ENCODE results near the gene RRP15.

RRP15 gene

GRCh38 chr1:218344814-218345672, 60.0 kb downstream of the RRP15 start, which contains the start of gene TGFB2:
TSS of gene TGFB2 (plus strand) at chr1:218345336. CDS start at chr1:218346702, 1,366 bp downstream.
- no peak for DNase-seq

DNA sequence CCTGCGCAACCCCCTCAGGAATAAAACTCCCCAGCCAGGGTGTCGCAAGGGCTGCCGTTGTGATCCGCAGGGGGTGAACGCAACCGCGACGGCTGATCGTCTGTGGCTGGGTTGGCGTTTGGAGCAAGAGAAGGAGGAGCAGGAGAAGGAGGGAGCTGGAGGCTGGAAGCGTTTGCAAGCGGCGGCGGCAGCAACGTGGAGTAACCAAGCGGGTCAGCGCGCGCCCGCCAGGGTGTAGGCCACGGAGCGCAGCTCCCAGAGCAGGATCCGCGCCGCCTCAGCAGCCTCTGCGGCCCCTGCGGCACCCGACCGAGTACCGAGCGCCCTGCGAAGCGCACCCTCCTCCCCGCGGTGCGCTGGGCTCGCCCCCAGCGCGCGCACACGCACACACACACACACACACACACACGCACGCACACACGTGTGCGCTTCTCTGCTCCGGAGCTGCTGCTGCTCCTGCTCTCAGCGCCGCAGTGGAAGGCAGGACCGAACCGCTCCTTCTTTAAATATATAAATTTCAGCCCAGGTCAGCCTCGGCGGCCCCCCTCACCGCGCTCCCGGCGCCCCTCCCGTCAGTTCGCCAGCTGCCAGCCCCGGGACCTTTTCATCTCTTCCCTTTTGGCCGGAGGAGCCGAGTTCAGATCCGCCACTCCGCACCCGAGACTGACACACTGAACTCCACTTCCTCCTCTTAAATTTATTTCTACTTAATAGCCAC, 60.7 kb downstream of the RRP15 start:
- no peak for DNase-seq

- DNase-seq, result no peak
Measured at GRCh38 chr1:218346391-218347204, 61.5 kb downstream of the RRP15 start.

DNA sequence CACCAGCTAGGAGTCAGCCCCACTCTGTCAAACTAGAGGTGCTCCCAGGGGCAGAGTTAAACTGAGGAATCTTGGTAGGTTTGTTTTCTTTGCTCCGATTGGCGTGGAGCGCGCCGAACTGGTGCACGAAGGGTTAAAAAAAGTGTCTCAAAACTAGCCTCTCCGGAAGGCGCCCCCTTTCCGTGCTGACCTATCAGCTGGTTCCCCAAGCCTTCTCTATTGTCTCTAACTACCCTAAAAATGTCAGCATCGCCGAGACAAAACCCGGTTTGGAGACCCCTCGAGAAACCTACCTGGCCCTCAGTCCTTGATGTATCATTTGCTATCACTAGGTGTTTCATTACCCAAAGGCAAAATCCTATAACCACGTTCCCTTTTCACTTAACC, 62.2 kb downstream of the RRP15 start:
- no peak for DNase-seq

DNA sequence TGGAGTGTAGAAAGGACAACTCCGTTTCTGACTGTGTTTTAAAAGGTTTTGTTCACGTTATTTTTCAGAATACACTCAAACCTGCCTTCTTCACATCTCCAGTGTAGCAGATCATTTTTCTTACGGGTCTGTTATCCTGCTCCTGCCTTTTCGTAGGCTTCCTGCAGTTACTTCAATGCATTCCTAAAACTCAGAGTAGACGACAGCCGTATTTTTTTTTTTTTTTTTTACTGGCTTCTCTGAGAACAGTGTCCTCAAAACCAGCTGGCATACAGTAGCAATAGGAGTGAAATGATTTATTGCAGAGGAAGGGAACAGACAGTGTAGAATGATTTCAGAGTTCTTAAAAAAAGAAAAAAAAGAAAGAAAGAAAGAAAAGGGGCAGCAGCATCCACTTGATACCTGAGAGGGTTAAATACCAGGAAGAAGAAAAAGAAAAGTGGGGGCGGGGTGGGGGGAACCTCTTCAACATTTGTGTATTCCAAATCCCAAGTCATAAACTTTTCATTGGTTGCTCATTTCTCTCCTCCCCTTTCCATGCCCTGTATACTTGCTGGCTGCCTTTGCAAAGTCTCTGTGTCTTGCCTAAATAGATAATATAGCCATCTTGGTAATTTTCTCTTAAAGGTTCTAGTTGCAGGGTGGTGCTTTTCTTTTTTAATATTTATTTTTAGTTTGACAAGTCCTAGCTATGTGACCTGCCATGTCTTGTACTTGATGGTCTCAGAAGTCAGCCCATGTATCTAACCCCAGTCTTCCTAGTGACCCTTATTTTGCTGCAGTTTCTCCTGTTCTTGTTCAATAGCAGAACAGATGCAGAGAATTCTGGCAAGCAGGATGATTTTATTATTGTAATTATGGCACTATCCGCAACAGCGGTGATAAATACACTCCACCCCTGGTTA, 62.9 kb downstream of the RRP15 start:
- DNase-seq, result no peak

- no peak for DNase-seq
Measured at GRCh38 chr1:218348628-218349071, 63.6 kb downstream of the RRP15 start.

GRCh38 chr1:218349348-218350034, 64.4 kb downstream of the RRP15 start:
- no peak for DNase-seq

GRCh38 chr1:218350035-218350525, 65.0 kb downstream of the RRP15 start:
- DNase-seq, result no peak

DNA sequence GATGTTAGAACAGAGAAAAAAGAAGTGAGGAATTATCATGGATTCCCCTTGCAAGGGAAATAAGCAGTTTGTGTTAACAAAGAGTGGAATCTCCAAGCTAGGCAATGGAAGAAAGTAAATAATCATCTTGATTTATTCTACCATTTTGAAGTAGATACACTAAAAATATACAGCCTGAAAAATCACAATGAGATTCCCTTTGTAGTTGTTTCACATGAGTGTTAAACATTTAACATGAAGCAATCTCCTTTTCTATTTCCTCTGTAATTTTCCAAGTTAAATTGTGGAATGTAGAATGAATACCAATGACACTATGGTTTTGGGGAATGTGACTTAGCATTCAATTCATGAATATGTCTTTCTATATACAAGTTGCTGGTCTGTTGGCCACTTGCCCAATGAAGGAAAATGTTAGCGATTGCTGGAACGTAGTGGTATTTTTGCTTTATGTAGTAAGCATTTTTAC, 65.7 kb downstream of the RRP15 start:
- no peak for DNase-seq

DNA sequence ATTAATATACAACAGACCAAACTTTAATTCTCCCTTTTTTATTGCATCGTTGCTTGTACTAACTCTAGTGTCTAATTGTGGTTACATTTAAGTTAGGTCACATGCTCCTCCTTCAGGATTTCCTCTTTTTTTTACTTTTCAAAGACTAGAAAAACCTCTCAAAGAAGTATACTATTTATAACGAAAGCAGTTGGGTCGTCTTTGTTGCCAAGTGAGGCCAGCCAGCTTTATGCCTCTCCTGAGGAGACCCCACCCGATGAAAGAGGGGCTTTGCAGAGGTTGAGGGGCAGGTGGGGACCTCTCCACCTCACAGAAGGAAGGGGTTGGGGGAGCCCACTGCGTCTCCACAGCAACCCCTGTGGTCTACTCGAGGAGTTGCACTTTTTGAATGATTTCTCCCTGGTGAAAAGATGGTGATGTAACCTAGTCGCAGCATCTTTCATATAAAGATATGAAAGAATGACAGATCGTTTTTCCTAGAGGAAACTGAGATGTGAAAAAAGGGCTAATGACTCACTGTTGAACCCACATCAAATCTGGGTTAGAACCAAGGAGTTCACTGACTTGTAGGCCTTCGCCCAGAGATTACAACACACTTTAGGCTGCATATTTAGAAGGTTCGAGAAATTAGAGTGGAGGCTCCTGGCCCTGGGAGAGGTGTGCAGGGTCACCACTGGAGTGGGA, 66.4 kb downstream of the RRP15 start:
- no peak for DNase-seq

DNA sequence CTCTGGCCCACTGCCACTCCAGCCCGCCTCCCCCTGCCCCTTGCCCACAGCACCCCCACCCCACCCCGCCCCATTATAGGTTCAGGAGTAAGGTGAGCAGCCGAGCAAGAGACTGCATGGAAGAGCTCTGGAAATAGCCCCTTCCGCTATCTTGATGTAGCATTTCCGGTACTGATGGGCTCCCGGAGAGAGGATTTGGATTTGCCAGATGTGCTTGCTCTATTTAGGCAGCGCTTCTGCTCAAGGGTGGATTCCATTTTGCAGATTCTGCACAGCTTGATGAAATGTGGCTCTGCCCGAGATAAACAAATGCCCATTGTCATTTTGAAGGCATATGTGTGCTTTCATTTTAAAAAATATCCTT, 67.0 kb downstream of the RRP15 start:
- DNase-seq, result no peak

GRCh38 chr1:218353656-218354055, 68.6 kb downstream of the RRP15 start:
- no peak for DNase-seq

- DNase-seq, result no peak
Measured at GRCh38 chr1:218355278-218355677, 70.2 kb downstream of the RRP15 start.

- no peak for DNase-seq
Measured at GRCh38 chr1:218357211-218357892, 72.3 kb downstream of the RRP15 start.

DNA sequence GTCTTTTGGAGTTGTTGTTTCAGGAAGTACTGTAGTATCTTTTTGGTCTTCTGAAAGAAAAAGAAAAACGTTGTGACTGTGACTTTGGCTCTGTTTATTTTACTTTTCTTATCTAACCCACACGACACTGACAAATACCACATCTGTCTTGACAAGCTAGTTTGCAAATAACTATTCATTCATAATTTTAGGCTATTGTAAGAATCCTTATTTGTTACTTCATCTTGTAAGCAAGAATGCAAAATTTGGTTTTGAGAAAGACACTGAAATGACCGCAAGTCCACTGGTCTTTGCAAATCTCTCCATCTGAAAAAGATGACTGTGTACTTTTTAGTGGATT, 72.8 kb downstream of the RRP15 start:
- no peak for DNase-seq

GRCh38 chr1:218361298-218362065, 76.4 kb downstream of the RRP15 start:
- DNase-seq, result no peak

GRCh38 chr1:218362418-218363076, 77.5 kb downstream of the RRP15 start:
- no peak for DNase-seq

GRCh38 chr1:218363141-218363540, 78.0 kb downstream of the RRP15 start:
- DNase-seq, result no peak

Data from stimulated activated naive CD4-positive, alpha-beta T cell treated with Interleukin-2 at 50 U/mL for 16 hours (primary cell).